NOMO-1 treated with DMSO at 0.1 percent for 48 hours (cell line): ENCODE data around the gene SPOP.
A peak's percentile ranks its signal among the peaks of the same experiment; 100 is the strongest.
"Not testable (repeated sequence)": the region's sequence is repeated elsewhere in the genome, so short reads cannot be mapped to it uniquely, and the experiment has no call there.

Experiments
- DNase-seq: peaks from one replicate; lab custom pipeline; 2025; ENCODE audit not compliant: unreplicated experiment; lab: John Stamatoyannopoulos, UW

Gene SPOP

DNA sequence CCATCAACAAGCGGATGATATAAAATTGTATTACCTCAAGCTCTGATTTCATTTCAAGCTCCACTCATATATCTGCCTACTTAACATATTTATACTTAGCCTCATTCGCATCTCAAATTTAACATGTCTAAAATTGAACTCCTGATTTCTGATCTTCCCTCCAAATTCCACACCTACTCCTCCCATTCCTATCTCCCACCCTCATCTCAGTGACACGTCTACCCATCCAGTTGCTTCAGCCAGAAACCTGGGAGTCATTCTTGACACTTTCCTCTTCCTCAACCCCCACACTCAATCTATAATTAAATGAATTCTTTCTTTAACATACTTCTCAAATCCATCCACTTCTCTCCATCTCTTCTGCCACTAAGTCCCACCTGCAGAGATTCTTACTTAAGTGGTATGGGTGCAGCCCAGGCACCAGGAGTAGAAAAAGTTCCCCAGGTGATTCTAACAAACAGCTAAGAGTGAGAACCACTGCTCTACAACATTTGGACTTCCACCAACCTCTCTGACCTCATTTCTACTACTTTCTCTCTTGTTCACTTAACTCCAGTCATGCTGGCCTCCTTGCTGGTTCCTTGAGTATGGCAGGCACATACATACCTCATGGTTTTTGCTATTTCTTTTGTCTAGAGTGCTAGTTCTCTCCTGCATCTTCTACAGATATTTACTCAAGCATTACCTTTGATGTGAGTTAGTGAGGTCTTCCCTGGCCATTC, 18.1 kb downstream of the SPOP start:
- DNase-seq: no peak

DNA sequence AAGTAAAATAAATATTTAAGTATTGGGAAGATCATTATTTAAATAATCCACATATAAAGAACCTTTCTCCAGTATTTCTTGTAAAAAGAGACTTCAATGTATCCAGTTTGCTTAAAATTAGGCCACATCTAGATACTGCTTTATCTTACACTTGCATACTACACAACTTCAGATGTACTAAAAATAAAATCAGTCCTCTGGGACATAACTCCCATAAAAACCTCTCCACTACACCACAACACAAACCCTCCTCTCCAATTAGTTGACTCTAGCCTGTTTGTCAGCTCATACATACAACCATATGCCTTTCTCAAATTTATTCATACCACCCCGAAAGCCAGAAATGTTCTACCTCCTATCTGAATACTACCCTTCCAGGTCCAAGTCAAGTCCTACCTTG, 21.6 kb downstream of the SPOP start:
- no peak for DNase-seq

DNA sequence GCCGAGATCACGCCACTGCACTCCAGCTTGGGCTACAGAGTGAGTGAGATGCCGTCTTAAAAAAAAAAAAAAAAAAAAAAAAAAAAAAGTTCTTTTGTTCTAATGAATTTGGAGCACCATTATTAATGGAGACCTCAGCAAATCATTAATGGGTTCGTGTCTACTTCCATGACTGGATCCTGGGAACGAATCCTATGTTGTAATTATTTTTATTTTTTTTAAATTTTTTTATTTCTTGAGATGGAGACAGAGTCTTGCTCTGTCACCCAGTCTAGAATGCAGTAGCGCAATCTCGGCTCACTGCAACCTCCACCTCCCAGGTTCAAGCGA, 30.7 kb downstream of the SPOP start:
- no peak for DNase-seq

DNA sequence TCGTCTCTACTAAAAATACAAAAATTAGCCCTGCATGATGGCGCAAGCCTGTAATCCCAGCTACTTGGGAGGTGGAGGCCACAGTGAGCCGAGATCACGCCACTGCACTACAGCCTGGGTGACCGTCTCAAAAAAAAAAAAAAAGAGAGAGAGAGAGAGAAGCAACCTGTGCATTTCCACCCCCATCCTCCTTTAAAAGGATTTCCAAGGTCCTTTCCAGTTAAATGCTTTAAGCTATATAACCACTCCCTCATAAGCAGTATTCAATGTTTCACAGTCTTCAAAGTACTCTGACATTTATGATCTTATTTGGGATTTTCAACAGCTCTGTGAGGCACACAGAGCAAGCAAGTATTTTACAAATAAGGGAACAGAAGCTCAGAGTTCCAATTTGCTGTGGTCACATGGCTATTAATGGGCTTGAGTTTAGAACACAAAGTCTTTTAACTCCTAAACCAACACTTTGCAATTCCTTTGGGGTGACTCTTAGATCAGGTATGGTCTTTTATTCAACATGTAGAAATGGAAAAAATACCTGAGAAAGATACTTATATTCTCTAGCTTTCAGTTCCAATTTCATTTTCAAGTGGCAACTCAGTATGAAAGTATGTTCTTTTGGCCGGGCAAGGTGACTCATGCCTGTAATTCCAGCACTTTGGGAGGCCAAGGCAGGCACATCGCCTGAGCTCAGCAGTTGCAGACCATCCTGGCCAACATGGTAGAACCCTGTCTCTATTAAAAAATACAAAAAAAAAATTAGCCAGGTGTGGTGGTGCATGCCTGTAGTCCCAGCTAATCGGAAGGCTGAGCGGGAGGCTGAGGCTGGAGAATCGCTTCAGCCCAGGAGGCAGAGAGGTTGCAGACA, 31.3 kb downstream of the SPOP start:
- peak; percentile 18 for DNase-seq

DNA sequence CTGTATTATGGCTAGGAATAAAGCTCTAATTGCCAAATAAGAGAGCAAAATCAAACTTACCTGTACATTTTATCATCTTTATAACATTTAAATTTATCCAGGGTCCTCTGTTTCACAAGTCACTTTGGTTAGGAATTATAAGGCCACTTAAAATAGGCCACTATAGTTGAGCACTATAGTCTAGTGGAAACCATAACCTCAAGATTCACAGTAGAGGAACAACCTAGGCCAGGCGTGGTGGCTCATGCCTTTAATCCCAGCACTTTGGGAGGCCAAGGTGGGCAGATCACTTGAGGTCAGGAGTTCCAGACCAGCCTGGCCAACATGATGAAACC, 31.9 kb downstream of the SPOP start:
- DNase-seq: not testable (repeated sequence)

DNA sequence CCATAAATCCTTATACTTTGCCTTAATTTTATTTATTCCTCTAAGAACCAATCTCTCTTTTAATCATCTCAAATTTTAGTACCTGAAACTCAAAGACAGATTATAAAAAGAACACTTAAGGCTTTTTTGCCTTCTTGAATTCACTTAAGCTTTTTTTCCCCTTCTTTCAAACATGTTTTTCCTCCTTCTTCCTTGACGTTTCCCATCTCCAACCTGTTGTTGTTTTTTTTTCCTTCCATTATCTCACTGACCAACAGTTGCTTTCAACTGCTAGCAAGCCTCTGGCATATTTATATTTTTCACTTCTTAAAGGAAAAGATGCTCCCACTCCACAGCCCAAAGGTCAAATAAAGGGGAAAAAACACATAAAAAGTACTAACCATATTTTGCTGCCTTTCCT, 32.2 kb downstream of the SPOP start:
- DNase-seq: no peak

DNA sequence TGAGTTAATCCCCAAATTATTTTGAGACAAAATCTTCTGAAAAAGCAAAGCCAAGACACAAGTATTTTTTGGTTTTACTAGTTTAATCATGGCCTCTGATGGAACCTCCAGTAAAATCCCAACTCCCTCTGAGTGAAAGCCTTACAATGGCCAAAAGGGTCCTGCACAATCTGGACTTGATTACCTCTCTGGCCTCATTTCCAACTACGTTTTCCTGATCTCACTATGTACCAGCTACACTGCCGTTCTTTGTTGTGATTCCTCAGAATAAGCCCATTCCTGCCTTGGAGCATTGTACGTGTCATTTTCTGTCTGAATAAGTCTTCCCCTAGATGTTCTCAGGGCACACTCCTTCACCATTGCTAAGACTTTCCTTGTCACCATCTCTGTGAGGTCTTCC, 37.3 kb downstream of the SPOP start:
- DNase-seq: no peak

DNA sequence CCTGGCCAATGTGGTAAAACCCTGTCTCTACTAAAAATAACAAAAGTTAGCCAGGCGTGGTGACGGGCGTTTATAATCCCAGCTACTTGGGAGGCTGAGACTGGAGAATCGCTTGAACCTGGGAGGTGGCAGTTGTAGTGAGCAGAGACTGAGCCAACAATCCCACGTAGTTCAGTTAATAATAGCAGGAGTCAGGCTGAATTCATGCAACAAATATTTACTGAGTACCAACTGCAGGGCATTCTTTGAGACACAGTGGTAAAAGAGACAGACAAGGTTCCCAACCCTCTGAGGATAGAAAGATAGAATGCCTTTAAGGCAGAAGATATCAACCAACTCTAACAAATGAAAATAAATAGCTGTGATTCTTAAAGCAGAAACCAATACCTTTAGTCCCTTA, 39.1 kb downstream of the SPOP start:
- DNase-seq: no peak

DNA sequence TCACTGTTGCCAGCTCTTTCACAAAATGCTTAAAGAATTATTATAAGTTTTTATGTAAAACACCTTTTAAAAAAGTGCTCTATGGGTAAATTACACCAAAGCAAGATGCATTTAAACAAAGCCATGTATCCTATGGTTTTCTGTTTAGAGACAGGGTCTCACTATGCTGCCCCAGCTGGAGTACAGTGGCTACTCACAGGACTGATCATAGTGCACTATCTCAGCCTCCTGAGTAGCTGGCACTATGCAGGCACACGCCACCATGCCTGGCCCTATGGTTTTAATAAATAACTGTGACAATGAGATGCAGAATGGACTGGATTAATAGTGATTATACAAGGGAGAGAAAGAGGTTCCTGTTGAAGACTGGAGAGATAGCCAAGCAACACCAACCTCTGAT, 40.2 kb downstream of the SPOP start:
- no peak for DNase-seq

DNA sequence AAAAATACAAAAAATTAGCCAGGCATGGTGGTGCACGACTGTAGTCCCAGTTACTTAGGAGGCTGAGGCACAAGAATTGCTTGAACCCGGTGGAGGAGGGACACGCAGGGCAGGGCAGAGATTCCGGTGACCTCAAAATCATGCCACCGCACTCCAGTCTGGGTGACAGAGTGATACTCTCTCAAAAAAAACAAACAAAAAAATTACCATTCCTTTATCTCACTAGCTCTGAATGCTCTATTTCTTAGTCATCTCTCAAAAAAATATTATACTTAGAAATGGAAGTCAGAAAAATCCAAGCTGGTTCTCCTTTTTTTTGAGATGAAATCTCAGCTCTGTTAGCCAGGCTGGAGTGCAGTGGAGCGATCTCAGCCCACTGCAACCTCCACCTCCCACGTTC, 40.8 kb downstream of the SPOP start:
- no peak for DNase-seq

DNA sequence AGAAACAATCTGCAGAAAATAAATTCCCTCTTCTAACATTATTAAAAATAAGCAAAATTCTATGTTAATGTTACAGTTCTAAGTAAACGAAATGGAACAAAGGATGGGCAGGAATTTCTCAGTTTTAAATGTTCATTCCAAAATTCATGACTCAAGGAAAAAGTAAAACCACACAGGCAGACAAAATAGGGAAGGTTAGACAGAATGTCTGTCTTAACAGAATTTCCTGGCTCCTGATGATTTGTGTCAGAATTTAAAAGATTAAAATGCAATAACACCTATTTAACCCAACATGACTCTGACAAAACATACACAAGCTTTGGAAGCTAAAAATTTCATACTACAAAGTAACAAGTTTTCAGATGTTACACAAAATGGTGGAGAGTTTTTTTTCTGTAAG, 42.8 kb downstream of the SPOP start:
- DNase-seq: no peak

DNA sequence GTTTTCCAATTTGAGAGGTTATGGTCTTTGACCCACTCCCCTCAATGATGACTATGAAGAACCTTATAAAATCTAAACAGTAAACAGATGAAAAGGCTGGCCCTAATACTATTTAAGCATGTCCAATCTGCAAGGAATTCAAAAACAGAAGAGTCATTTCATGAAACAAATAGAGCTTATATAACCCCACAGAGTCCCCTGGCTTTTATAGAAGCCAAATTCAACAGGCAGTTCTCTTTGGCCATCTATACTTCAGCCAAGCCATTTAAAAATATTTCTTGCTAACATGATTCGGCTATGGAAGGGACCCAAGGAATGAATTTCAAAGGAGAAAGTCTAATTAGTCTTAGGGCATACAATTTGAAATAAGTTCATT, 43.4 kb downstream of the SPOP start:
- no peak for DNase-seq

DNA sequence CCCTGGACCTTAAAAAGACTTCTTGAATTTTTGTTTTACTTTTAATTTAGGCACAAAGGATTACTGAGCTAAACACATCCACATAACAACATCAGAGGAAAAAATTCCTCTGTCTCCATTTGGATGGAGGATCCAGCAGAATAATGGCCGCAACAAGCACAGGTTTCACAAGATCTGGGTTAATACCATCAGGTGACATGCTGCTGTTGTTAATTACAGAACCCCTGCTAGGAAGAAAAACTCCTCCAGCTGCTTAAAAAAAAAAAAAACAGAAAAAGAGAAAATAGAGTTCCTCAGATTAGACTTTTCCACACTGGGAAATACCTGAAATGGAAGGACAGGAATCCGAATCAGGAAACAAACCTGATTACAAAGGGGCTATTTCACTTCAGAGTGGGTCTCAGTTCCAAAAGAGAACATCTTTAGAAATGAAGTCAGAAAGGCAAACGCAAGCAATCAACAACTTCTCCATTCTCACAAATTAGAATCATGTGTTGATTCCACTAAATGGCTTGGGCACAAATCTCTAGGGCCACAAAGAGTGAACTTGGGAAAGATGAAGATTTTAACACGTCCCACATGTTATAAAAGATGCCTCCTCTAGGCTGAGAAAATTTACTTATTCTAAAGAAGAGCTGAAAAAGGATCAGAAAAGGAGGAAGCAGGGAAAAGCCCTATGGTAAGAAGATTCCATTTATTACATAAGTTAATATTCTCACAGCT, 44.0 kb downstream of the SPOP start:
- DNase-seq: peak; percentile 14

DNA sequence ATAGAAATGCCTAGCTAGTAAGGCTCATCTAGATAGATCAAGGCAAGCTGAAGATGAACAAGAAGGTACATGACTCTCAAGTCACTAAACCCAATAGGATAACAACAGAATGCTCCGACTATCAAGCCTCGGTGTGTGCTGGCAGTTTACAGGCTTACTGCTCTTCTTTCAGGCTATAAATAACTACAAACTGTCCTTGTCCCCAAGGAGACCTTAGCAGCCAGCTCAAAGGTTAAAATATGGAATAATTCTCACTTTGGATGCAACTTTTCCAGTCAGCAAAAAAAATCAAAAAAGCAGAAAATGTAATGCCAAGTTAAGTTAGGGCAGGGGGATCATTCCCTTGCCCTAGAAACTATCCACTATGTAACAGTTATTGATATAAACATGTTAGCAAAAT, 44.6 kb downstream of the SPOP start:
- no peak for DNase-seq

DNA sequence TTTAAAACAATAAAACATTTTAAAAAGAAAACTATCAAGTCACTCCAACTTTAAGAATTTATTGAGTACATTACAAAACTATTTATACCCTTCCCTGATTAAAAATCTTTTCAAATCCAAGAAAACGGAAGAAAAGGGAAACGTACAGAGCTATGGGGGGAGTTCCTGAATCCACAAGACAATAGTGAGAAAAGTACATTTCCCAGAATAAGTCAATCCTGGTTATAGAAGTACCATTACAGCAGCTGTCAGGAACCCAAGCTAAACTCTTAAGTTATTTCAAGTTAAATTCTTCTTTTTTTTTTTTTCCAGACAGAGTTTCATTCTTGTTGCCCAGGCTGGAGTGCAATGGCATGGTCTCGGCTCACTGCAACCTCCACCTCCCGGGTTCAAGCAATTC, 45.7 kb downstream of the SPOP start:
- DNase-seq: no peak

DNA sequence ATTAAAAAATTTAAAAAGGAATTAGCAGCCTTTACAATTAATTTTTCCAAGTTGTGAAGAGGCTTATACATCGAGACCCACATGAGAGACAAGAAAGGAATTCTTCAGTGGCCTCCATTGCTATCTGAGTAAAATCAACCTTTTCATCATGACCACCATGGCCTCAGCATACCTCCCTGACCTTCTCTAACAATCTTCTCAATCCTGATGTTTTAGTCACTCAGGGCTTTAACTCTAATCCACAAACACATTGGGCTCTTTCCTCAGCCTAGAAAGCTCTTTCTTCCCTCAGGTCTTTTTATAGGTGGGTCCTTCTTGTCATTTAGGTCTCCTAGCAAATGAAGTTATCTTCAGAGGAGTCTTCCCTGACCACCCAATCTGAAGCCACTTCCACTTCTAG, 46.4 kb downstream of the SPOP start:
- no peak for DNase-seq

DNA sequence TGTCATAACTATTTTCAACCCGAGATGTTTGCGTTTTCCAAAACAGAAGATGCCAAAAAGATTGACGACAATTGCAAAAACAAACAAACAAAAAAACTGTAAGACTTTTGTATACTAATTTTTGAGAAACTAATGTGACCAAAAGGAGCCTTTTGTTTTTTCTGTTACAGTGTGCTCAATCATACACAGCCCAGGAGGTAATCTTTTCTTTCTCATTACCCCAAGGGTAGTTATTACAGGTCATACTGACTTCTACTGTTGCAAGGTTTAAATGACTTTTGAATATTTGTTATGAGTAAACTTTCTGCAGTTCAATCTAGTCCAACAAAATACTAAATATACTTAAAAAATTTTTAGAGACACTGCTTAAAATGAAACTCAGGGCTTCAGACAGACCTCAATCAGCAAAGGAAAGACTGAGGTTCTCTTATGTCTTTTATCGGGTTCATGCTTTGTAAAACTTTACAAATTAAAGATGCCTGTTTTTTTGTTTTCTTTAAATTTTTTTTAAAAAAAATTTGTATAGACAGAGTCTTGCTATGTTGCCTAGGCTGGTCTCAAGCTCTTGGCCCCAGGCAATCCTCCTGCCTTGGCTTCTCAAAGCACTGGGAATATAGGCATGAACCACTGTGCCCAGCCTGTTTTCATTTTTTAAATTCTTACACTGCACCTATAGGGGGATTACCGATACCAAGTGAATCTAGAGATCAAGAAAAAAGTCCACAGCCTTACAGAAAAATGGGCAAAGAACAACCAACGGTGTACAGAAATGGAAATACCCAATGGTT, 47.6 kb downstream of the SPOP start:
- DNase-seq: no peak

DNA sequence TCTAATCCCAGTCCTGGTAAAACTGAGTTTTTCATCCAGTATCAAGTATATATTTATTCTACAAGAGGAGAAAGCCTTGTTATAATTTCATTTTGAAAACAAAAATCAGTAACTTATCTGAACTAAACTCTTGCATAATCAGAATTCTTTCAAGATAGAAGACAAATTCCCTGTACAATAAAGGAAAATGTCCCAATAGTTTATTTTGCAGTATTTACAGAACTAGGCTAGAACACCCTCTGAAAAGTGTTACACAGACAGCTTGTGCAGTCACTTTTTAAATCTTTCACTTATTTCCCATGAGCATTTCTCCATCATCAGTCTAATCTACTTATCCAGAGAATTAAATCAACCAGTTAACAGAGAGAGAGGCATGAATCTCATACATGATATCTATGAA, 48.5 kb downstream of the SPOP start:
- no peak for DNase-seq

DNA sequence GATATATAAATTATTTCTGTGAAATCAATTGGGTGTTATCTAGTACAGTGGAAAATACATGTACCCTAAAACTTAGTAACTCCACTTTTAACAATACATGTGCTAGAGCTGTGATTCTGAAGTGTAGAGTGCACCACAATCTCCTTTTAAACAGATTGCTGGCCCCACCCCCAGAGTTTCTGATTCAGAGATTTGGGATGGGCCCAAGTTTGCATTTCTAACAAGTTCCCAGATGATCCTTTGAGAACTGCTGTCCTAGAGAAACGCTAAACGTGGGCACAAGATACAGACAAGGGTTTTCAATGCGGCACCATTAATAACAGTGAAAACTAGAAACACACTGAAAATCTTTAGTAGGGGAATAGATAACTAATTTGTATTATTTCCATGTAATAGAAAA, 53.0 kb downstream of the SPOP start:
- no peak for DNase-seq

DNA sequence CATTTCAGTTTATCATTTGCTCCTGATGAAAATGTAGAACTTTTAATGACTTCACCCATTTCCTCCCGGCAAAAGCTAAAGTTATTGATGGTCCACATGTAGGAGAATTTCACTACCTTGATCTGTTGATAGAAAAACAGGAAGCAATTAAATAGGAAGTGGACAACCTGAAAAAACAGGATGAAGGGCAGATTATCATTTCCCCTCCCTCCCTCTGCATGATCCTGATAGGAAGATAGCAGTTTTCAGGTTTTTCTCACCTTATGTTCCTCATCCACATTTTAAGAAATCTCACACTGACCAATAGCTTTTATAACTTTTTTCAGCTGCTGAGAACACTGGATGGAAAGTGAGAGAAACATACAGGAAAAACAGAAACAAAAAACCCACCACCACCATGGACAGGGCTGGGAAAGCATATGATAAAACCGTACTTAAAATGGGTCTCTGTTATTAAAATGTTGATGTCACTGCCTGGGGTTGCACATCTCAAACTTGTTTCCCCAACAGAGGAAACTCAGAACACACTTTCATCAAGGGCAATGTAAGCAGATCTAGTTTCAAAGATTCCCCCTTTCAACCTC, 55.9 kb downstream of the SPOP start:
- no peak for DNase-seq

DNA sequence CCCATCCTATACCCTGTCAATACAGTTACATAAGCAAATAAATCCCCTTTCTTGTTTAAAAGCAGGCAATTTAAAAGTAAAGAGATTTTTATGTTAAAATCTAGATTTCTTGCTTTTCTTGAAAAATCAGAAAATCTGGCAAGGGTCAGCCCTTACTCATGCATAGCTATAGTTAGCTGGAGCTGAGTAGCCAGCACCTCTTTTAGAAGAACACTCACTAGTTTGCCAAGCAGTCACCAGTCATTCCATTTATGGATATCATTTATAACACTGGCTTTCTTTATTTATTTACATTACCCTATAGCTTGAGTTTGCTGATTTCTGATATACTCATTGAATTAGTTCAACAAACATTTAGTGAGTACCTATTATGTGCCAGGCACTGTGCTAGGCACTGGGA, 56.5 kb downstream of the SPOP start:
- DNase-seq: no peak
